Activated naive CD4-positive, alpha-beta T cell treated with anti-CD3 and anti-CD28 coated beads, Interleukin-2, amount 50 U/mL, for 16 hours (primary cell): ENCODE measurements around the gene PRSS27.
"Not testable (repeated sequence)": the region's sequence is repeated elsewhere in the genome, so short reads cannot be mapped to it uniquely, and the experiment has no call there.

Source experiments
- DNase-seq: peaks from one replicate; pipeline ENCODE4 v3.0.0-alpha.2; 2020

The PRSS27 gene

DNA sequence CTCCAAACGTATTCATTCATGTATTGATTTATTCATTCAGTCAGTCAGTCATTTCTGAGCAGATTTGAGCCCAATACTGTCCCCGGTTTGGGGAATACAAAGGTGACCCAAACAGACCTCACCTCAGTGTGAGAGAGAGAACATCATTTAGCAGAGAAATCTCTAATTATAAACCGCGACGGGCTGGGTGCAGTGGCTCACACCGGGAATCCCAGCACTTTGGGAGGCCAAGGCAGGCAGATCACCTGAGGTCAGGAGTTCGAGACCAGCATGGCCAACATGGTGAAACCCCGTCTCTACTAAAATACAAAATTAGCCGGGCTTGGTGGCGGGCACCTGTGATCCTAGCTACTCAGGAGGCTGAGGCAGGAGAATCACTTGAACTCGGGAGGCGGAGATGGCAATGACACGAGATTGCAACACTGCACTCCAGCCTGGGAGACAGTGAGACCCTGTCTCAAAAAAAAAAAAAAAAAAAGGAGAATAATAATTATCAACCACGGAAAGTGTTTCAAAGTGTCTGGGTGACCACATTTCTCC, 1.7 kb upstream of the PRSS27 start:
- DNase-seq, result not testable (repeated sequence)

DNA sequence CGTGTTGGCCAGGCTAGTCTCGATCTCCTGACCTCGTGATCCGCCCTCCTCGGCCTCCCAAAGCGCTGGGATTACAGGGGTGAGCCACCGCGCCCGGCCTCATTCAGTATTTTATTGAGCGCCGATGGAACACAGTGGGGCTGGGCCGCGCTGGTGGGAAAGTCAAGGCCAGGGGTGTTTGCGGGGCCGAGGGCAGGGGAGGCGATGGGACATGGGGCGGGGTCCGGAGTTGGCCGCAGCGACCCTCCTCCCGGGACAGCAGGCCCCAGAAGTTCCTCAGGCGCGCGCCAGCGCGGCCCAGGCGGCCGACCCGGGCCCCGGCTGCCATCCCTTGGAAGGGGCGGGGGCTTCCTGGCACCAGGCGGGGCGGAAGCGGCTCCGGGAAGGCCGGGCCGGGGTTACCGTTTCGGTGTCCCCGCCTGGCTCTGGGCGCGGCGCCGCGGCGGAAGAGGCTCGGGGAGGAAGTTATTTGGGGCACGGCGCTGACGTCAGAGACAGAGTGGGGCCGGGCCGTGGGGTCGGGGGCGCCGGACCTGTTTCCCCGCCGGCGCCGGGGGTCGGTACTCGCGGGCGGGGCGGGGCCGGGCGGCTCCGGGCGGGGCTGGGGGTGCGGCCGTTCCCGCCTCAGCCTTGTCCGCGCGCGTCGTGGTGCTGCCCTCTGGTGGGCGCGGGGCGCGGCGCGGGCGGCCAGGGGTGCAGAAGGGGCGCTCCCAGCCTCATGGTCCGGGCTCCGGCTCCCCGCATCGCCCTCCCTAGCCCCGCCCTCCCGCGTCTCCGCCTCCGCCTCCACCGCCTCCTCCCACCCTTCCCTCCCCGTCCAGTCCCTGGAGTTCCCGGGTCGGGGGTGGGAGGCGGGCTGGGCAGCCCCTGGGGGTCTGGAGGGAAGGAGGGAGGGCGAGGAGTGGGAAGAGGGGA, 952 bp upstream of the PRSS27 start:
- DNase-seq, result peak; percentile 90

DNA sequence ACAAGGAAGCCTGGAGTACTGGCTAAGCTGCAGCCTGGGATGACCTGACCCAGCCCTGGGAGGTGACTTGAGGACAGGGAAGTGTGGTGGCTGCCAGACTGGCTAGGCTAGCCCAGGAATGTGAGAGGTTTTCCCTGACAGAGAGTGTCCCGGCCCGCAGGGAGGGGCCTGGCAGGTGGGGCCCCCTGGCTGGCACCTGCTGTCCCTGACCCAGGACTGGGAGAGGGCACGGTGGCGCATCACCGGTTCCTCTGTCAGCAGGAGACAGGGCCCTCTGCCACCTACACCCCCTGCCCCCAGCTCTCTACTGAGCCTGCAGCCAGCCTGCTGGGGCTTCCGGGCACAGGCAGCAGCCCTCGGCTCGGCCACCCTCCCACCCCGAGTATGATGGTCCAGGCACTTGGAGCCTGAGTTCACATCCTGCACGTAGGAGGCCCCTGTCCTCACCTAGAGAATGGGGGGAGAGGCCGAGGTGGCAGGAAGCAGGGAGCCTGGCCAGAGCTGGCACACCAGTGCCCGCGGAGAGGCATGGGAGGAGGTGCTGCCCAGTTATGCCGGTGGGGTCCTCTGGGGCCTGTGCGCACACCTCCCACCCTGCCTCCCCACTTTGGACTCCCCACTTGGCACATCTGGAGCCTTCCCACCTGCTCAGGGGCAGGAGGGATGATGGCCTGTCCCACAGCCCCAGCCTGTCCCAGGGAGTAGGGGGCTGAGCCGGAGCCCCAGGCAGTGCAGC, 528 bp downstream of the PRSS27 start:
- no peak for DNase-seq

DNA sequence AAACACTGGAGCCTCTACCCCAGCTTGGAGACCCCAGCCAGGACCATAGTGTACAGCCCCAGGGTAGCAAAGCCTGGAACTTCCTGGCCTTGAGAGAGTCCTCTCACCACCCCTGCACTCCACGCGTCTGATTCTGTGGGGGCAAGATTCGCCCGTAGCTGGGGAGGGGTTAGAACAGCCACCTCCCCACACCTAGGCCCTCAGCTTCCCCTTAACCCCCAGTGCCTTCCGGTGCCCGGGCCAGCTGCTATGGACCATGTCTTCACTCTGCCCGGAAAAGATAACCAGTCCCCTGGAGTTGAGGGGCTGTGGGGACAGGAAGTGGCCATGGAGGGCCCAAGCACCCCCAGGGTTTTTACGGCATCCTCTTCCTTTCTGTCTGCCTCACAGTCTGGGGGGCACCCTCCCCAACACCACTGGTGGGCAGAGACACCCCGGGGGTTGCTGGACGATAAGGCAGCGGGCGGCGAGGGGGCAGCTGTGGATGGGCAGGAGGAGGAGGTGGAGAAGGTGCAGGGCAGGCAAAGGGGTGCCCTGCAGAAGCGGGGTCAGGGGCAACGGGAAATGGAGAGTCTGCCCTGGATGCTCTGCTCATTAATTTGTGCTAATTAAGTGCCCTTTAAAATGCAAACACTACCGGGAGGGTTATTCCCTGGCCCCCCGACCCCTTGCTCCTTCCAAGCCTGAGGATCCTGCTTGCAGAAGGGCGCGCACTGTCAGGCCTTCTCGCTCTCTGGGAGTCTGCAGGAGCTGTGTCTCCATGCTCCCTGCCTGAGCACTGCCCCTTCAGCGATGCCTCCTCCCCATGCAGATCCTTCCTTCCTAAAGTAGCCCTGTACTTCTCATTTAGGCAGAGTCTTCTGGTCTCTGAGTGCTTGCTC, 2.4 kb downstream of the PRSS27 start:
- DNase-seq, result no peak

DNA sequence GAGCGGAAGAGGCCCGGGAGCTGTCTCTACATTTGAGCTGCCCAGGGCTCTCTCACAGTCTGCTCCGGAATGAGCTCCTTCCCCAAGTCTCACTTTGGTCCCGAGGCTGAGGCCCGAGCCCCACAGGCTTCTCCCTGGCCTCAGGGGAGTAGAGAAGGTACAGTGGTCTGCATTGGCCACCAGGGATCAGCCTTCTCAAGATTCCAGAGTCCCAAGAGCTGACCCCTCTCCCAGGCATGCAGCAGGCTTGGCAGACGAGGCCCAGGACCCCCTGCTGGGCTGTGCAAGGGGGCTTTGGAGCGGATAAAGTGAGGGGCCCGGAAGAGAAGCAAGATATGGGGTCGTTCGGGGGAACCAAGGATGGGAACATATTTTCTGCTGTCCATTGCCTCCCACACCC, 3.1 kb downstream of the PRSS27 start:
- DNase-seq, result no peak

DNA sequence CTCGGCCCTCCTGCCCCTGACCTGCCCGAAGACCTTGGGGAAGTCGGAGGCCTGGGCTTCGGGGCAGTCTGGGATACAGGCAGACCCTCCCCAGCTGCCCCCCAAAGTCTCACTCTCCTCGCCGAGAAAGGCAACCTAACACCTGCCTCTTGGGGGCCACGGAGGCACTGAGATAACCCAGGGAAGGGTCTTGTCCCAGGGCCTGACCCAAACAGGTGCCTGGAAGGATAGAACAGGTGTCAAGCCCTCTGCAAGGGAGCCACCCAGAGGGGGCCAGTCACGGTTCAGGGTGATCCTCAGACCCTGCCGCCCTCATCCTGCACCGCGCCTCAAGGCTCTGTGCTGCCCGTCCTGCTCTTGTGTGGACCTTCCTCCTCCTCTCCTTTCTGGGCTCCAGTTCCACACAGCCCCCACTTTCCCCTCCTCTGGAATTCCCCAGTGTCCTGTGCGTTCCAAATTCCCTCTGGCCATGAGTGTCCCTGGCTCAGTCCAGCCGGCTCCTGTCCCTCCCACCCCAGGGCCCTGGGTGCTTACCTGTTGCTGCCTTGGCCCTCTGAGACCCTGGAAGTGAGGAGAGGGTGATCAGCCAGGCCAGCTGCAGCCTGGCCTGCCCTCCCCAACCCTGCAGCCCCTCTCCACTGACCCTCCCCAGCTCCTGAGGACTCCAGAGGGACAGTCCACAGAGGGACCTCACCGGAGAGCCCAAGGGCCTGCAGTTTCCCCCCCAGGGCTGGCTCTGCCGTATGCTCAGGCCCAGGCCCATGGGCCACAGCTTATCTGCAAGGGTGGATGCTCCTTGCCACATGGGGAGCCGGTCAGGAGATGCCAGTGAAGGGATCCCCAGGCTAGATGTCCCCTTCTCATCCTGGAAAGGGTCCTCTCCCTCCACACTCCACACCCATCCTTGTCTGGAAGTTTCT, 3.8 kb downstream of the PRSS27 start:
- DNase-seq, result no peak

DNA sequence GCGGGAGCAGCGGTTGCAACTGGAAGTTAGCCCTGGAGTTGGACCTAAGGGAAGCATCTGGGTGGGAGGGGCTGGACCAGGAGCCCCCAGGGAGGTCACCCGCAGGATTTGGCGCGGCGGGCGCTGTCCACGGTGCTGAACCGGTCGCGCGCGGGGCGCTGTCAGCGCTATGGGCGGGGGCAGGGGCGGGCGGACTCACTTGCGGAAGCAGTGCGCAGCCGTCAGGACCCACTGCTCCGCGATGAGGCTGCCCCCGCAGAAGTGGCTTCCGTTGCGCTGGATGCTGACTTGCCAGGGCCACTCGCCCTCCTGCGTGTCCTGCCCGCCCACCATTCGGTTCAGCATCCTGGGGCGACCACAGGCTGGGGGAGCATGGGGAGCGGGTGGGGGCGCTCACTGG, 4.5 kb downstream of the PRSS27 start:
- DNase-seq, result peak; percentile 81

DNA sequence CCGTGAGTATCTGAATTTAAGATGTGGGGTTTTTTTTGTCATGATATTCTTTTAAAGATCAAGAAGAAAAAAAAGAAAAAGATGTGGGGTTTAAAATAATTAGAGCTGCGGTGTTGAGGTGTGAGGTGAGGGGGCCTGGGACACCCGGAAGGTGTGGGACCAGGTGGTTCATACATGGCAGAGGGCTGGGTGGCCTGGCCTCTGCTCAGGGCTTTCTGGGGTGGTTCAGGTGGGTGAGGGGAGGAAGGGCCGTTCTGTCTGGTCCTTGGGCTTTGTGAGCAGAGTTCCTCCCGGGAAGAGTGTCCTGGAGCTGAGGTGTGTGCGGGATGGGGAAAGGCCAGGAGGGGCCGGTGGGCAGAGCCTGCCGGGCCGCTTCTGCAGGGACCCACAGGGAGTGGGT, 5.0 kb downstream of the PRSS27 start:
- no peak for DNase-seq

DNA sequence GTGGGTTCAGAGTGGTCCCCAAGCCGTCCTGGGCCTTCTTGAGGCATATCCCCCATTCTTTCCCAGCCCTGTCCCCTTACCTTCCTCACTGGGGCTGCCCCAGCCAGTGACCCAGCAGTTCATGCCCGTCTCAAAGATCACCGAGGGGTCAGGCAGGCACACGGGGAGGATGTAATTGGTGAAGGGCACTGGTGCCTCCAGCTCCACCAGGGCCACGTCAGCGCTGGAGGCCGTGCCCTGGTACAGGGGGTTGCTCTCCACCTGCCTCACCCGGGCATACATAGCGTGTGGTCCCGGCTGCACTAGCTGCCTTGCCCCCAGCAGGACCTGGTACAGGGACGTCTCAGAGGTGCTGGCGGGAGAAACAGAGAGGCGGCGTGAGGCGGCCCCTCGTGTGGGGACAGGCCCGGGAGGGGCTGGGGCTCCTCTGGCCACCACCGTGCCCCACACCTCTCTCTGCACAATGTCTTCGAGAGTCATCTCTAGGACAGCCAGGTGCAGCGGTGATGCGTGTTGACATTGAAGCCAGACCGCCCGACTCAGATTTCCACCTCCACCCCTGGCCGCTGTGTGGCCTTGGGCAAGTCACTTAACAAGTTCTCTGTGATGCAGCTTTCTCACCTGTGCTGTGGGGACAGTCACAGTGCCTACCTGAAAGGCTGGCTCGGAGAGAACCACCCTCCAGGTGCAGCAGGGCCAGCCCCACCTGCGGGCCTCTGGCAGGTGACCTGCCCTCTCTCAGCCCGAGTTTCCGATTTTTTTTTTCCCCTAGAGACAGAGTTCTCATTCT, 5.8 kb downstream of the PRSS27 start:
- no peak for DNase-seq

DNA sequence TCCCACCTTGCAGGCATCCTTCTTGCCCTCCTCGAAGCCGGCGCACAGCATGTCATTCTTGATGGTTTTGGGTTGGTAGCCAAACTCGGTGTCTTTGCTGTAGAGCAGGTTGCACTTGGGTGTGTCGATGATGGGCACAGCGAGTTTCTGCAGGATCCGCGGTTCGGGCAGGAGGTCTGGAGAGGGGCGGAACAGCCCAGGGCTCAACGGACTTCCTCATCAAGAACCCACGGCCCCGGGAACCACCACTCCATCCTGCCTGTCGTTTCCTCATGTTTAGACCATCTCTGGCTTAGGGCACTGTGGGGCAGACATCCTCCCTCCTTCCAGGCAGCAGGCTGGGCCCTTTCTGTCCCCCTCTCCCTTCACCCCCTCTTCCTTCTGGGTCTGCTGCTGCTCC, 6.5 kb downstream of the PRSS27 start:
- DNase-seq, result no peak

DNA sequence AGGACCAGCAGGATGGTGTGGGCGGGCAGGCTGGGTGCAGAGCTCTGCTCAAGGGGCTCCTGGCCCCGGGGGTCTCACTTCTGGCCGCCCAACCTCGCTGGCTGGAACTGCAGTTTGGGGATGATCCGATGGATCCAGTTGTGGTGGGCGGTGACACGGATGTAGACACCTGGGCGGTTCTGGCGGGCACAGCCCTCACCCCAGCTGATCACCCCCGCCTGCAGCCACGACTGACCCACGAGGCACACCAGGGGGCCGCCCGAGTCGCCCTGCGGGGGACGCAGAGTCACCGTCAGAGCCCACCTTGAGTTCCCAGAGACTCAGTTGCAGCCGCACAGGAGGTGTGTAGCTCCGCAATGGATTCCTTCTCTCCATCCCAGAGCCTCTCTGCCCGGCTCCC, 7.5 kb downstream of the PRSS27 start:
- DNase-seq, result no peak

DNA sequence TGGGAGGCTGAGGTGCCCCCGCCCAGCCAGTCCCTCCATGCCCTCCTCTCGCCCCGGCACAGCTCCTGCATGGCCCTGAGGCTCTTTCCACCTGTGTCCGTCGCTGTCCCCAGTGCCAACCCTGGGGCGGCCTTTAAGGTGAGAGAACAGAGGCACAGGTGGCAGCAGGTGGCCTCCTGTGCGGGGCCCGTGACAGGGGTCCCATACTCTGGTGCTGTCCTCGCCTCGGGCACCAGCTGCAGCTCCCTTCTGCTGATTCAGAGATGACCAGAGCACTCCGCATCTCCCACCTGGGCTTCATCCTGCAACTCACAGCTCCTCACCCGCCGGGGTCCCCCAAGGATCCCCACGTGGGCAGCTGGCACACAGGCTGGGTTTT, 8.0 kb downstream of the PRSS27 start:
- DNase-seq, result no peak

DNA sequence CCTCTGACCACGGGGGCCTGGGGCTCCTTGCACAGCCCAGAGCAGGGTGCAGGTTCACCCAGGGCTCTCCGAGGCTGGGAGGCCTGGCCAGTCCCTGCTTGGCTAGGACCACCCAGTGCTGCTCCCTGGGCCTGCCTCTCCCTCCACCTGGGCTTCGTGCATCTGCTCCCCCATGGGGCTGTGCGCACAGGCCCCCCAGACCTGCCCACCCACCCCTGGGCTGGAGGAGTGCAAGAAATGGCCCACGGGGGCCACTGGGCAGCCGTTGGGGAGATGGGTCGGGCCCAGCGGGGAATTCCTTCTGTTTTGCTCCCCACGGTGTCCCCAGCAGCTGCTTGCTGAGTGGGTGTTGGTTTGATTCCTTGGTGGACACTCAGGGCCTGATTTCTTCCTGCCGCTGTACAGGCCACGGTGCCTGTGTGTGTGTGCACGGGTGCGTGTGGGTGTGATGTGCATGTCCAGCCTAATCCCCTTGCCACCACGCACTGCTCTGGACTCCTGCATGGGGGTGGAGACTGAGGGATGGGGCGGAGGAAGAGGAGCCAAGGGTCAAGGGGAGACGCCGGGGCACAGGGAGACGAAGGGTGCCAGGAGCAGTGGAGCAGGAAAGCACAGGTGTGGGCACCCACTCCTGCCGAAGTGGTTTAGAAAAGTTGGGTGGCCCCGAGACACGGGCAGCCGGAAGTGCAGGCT, 8.5 kb downstream of the PRSS27 start:
- DNase-seq, result no peak

DNA sequence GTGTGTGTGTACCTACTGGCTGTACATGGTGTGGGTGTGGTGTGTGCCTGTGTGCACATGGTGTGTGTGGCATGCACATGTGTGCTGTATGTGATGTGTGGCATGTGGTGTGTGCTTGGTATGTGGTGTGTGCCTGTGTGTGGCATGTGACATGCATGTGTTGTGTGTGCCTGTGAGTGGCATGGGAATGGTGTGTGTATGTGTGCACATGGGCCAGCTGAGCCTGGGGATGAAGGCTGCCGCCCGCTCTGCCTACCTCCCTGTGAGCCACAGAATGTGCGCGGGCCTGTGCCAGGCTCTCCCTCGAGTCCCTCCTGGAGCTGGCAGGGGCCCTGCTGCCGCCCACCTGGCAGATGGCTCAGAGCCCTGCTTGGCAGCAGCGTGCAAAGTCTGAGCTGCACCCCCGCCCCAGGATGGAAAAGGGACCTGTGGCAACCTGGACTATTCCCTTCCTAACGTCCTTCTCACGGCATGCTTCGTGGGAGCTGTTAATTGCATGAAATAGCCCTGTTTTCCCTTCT, 9.3 kb downstream of the PRSS27 start:
- no peak for DNase-seq

DNA sequence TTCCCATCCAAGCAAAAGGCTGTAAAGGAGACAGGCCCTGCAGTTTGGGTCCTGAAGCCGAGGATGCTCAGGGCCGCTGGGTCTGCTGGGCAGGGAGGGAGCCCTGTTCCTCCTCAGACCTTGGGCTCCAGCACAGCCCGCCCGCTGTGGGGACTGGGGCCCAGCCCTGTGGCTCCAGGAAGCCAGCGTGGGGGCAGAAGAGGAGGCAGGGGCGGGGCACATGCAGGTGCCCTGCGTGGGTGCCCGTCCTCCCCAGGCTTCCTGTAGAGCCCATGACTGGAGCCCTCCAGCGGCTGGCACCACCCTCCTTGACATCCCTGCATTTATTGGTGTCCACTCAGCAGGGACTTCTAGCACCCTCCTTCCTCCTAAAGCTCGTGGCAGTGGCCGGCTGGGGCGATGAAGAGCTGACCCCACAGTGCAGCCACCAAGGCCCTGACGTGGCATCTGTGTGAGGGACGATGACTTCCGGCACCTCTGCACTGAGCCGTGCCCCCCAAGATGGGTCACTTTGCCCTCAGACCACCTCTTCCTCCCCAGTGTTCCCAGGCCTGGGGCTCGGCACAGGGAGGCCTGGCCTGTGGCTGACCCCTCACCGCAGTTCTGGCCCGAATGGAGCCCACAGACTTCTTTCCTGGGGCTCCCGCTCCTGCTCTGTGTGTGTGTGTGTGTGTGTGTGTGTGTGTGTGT, 9.9 kb downstream of the PRSS27 start:
- no peak for DNase-seq

DNA sequence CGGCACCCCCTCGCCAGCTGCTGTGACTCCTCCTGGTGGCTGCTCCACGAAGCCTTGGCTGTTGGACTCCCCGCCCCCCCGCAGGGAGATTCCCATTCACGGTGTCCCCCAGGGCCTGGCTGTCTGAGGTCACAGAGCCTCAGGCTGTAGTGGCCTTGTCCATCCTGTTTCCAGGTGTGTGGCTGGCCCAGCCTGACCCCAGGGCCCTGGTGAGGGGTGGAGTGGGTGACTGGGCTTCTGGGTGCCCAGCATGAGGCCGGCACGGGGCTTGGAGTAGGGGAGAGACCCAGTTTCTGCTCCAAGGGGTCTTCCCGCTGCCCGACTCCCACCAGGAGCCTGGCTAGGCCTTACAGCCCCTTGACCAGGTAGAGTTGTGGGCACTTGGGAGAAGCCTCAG, 10.4 kb downstream of the PRSS27 start:
- DNase-seq, result no peak

DNA sequence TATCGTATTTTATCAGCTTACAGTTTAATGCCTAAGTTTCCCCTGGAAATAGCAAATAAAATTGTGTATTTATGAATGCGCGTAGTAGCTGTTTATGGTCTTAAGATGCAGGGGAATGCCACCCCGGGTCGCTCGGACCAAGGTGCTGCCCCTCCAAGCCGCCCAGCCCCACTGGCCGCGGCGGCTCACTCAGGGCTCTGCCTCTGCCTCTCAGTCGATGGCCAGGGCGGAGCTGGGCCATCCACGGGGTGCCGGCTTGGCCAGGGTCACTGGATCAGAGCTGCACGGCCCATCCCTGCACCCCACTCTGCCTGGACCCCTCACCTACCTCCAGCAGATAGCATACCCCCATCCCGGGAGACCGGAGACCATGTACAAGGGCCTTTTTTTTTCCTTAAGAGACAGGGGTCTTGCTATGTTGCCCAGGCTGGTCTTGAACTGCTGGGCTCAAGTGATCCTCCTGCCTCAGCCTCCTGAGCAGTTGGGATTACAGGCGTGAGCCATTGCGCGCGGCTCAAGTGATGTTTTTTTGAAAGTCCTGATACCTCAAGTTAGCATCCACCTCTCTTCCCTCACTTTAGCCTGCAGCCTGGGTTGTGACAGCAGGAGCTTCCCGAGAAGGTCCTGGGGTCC, 11.0 kb downstream of the PRSS27 start:
- DNase-seq, result no peak

DNA sequence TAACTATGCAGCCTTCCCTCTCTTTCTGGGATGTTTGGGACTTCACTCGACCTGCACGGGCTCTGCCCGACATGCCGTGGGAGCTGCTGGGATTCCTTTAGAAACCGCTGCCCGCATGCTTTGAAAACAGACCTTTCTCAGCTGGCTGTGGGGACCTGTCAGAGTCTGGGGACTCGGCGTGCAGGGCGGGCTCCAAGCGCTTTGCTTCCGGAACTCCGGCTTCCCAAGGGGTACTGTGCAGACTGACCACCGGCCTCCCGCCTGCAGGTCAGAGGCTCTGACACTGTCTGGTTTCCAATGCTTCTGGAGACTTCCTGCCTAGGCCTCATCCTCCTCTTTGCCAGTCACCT, 11.8 kb downstream of the PRSS27 start:
- no peak for DNase-seq
